Adrenal gland (tissue), 5 donors: ENCODE data around the gene PHF12.

Experiments used
- POLR2A ChIP-seq, 2 donors: fragments of 450-650 bp; IDR thresholded peaks; one replicate each; pipeline ENCODE4 v1.6.1; 2017; ENCODE audit warnings: antibody characterized with exemption in 2 of 2, mild to moderate bottlenecking in 2 of 2, moderate library complexity in 1 of 2
- TF ChIP-seq, protein P1 (sequence below), 6 experiments: fragments of 450-650 bp in 4 of 6; fragments of 200-600 bp in 2 of 6; sonication (generic) in 1 of 6; IDR thresholded peaks; 1 replicate in 5 of 6; 2 replicates in 1 of 6; pipeline versions ENCODE4 v1.5.1 to v1.8.0; 2016 to 2021; ENCODE audit warnings: antibody characterized with exemption in 6 of 6, mild to moderate bottlenecking in 2 of 6, moderate library complexity in 1 of 6
- donor health status: DM: no; HTN: no; CAD: no.

DNA sequence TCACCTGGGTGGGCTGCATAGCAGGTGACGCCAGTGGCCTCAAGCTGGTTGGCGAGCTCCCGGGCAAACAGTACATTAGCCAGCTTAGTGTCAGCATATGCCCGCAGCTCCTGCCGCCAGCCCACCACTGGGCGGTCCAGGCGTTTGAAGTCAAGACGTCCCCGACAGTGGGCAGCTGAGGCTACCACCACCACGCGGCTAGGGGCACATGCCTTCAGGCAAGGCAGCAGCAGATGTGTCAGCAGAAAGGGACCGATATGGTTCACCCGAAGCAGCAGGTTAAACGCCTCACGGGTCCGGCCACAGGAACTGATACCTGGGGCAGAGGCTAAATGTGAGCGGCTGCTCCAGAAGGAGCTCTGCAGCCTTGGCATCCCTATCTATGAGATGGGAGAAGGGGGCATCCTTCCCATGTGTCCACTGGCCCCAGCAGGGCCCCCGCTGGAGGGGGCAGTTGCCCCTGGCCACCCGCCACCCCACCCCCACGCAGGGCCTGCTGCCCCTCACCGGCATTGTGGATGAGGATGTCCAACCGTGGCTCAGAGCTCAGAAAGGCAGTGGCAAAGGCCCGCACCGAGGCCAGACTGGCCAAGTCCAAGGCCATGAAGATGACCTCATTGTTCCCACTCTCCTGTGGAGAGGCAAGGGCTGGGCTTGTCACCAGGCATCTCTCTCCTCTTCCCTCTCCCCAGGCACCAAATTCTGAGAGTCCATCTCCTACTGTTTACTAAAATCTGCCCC lies 50.2 kb downstream of the PHF12 start:
- no peak for TF ChIP-seq POLR2A (IDR thresholded peaks at IDR 0.05)
- TF ChIP-seq, protein P1, sequence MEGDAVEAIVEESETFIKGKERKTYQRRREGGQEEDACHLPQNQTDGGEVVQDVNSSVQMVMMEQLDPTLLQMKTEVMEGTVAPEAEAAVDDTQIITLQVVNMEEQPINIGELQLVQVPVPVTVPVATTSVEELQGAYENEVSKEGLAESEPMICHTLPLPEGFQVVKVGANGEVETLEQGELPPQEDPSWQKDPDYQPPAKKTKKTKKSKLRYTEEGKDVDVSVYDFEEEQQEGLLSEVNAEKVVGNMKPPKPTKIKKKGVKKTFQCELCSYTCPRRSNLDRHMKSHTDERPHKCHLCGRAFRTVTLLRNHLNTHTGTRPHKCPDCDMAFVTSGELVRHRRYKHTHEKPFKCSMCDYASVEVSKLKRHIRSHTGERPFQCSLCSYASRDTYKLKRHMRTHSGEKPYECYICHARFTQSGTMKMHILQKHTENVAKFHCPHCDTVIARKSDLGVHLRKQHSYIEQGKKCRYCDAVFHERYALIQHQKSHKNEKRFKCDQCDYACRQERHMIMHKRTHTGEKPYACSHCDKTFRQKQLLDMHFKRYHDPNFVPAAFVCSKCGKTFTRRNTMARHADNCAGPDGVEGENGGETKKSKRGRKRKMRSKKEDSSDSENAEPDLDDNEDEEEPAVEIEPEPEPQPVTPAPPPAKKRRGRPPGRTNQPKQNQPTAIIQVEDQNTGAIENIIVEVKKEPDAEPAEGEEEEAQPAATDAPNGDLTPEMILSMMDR (IDR thresholded peaks at IDR 0.05) = no peak
